GM20000 (cell line): ENCODE measurements around the gene MTG1.
"Not testable (repeated sequence)": the region's sequence is repeated elsewhere in the genome, so short reads cannot be mapped to it uniquely, and the experiment has no call there.

ENCODE experiments used
- DNase-seq: peaks from one replicate; pipeline ENCODE4 v3.0.0; 2012; ENCODE audit warnings: low spot score
- TF ChIP-seq, protein P1 (sequence below): IDR thresholded peaks from 2 replicates; pipeline ENCODE4 v1.5.1; 2012; ENCODE audit warnings: mild to moderate bottlenecking, control low read depth; ENCODE audit errors: extremely low read depth, missing control alignments

Gene MTG1

GRCh38 chr10:133411523-133412380, 17.8 kb downstream of the MTG1 start:
- DNase-seq: no peak
- TF ChIP-seq, protein P1, sequence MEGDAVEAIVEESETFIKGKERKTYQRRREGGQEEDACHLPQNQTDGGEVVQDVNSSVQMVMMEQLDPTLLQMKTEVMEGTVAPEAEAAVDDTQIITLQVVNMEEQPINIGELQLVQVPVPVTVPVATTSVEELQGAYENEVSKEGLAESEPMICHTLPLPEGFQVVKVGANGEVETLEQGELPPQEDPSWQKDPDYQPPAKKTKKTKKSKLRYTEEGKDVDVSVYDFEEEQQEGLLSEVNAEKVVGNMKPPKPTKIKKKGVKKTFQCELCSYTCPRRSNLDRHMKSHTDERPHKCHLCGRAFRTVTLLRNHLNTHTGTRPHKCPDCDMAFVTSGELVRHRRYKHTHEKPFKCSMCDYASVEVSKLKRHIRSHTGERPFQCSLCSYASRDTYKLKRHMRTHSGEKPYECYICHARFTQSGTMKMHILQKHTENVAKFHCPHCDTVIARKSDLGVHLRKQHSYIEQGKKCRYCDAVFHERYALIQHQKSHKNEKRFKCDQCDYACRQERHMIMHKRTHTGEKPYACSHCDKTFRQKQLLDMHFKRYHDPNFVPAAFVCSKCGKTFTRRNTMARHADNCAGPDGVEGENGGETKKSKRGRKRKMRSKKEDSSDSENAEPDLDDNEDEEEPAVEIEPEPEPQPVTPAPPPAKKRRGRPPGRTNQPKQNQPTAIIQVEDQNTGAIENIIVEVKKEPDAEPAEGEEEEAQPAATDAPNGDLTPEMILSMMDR: no peak

DNA sequence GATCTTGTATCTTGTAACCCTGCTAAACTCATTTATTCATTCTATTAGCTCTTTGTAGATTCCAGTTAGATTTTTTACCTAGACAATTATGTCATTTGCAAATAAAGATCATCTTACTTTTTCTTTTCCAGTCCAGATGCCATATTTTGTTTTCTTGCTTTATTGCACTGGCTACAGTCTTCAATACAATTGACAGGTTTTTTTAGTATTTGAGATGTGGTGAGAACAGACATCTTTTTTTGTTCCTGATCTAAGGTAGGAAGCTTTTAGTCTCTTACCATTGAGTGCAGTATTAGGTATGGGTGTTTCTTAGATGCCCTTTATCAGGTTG, 18.4 kb downstream of the MTG1 start:
- DNase-seq: no peak
- TF ChIP-seq, protein P1: no peak

DNA sequence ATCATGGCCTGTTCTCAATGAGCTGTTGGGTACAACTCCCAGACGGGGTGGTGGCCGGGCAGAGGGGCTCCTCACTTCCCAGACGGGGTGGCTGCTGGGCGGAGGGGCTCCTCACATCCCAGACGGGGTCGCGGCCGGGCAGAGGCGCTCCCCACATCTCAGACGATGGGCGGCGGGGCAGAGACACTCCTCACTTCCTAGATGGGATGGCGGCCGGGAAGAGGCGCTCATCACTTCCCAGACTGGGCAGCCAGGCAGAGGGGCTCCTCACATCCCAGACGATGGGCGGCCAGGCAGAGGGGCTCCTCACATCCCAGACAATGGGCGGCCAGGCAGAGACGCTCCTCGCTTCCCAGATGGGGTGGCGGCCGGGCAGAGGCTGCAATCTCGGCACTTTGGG, 20.4 kb downstream of the MTG1 start:
- DNase-seq: not testable (repeated sequence)

DNA sequence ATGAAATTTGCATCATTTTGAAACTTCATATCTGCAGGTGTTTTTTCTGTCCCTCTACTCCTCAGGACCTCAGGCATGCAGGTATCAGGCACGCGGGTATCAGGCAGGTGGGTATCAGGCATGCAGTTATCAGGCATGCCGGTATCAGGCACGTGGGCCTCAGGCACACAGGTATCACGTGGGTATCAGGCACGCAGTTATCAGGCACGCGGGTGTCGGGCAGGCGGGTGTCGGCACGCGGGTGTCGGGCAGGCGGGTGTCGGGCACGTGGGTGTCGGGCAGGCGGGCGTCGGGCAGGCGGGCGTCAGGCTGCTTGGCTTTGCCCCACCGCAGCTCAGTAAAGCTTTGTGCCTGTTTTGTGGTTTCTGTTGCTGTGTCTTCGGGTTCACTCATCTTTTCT, 21.8 kb downstream of the MTG1 start:
- TF ChIP-seq, protein P1: no peak
- DNase-seq: no peak

DNA sequence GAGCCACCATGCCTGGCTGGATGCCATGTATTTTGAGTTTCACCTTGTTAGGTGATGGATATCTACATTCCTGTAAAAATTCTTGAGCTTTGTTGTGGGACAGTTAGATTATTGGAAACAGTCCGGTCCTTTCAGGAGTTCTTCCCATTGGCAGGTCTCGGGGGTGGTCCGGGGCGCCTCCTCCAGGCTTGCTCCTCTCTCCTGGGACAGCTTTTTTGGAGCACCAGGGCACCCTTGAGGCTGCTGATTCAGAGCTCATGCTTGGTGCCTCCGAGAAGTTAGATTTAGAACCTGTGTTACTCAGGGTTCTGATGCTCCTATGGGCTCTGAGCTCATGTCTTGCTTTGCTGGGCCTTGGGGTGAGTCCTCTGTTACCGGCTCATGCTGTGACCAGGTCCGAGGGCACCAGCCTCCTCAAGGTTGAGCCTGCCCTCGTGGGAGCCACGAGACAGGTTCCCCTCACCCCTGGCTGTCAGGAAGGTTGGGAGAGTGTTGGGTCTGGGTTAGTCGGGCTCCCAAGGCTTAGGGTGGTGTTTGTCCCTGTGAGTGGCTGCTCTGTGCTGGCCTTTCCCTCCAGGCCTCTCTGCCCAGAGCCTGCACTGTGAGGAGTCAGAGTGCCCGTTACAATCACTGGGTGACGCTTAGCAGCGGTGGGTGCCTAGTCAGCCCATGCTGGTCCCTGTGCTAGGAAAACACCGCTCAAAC, 24.5 kb downstream of the MTG1 start:
- TF ChIP-seq, protein P1: no peak
- DNase-seq: no peak

DNA sequence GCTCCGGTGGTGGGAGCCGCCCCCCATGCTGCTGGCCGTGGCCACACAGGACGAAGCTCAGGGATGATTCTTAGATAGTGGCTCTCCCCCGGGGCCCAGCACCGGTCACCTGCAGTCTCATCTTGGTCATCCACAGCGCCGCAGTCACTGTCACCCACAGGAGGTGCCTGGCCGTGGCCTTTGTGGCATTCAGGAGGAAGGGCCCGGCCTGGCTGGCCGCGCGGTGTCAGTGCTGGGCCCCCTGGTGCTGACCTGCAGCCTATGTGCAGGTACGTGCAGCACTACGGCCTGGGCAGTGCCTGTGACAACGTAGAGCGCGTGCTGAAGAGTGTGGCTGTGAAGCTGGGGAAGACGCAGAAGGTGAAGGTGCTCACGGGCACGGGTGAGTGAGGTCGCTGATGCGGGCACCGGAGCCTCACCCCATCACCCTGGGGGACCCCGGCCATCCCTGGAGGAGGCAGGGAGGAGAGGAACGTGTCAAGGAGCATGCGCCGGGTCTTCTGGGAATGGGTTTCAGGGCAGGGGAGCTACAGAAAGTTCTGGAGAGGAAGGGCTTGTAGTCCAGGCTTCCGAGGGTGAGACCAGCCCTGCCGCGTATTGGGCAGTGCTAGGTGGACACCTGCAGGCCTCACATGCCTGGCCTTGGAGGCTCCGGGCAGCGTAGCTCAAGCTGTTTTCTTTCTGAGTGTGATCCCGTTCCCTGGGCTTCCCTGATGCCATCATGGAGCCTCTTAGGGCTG, 25.4 kb downstream of the MTG1 start:
- DNase-seq: no peak
- TF ChIP-seq, protein P1: no peak

DNA sequence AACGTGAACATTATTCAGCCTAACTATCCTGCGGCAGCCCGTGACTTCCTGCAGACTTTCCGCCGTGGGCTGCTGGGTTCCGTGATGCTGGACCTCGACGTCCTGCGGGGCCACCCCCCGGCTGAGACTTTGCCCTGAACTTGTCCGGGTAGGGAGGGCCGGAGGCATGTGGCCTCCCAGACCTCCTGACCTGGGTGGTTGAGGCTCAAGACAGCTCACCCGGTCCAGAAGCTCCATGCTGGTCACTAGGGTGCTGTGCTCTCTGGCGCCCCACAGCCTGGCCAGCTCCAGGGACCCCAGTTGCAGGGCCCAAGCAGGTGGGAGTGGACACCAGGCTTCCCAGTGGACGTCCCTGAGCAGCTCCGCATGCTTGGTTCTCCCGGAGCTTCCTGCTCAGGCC, 26.1 kb downstream of the MTG1 start:
- no peak for DNase-seq
- TF ChIP-seq, protein P1: no peak
